Measurements from ENCODE around the gene SHCBP1L. TPM values are rescaled to one million over a fixed set of nuclear protein-coding genes. Genes with fewer than 3 reads are reported as not detected.

SHCBP1L gene
- total and polyA plus RNA-seq, 9 donors = not detected

DNA sequence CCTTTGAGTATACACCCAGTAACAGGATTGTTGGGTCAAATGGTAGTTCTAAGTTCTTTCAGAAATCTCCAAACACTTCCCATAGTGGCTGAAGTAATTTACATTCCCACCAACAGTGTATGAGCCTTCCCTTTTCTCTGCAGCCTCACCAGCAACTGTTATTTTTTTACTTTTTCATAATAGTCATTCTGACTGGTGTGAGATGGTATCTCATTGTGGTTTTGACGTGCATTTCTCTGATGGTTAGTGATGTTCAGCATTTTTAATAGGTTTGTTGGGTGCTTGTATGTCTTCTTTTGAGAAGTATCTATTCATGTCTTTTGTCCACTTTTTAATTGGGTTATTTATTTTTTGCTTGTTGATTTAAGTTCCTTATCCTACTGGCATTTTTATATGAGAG is 43.9 kb upstream of the SHCBP1L start:
- H3K27ac ChIP-seq = no peak overlapping the region
- TF ChIP-seq EP300 (IDR thresholded peaks at IDR 0.05) (no peak), POLR2A (IDR thresholded peaks at IDR 0.05) (no peak)
- TF ChIP-seq, protein P1, sequence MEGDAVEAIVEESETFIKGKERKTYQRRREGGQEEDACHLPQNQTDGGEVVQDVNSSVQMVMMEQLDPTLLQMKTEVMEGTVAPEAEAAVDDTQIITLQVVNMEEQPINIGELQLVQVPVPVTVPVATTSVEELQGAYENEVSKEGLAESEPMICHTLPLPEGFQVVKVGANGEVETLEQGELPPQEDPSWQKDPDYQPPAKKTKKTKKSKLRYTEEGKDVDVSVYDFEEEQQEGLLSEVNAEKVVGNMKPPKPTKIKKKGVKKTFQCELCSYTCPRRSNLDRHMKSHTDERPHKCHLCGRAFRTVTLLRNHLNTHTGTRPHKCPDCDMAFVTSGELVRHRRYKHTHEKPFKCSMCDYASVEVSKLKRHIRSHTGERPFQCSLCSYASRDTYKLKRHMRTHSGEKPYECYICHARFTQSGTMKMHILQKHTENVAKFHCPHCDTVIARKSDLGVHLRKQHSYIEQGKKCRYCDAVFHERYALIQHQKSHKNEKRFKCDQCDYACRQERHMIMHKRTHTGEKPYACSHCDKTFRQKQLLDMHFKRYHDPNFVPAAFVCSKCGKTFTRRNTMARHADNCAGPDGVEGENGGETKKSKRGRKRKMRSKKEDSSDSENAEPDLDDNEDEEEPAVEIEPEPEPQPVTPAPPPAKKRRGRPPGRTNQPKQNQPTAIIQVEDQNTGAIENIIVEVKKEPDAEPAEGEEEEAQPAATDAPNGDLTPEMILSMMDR (IDR thresholded peaks at IDR 0.05) = no peak
- intact Hi-C loops (cut with DNase I) = no loop called here
- no peak overlapping the region for H3K4me3 ChIP-seq
- WGBS, 3 donors = 80 to 85% (median 84%) methylated on average over 1 of the region's 1 CpG
- no peak for DNase-seq
- H3K27me3 ChIP-seq = no peaks in the 10 kb centered on the region
- H3K36me3 ChIP-seq = no peaks in the 10 kb centered on the region
- H3K4me1 ChIP-seq (ENCODE audit: insufficient read depth) = no peaks in the 10 kb centered on the region
- no peaks in the 10 kb centered on the region for H3K9me3 ChIP-seq

DNA sequence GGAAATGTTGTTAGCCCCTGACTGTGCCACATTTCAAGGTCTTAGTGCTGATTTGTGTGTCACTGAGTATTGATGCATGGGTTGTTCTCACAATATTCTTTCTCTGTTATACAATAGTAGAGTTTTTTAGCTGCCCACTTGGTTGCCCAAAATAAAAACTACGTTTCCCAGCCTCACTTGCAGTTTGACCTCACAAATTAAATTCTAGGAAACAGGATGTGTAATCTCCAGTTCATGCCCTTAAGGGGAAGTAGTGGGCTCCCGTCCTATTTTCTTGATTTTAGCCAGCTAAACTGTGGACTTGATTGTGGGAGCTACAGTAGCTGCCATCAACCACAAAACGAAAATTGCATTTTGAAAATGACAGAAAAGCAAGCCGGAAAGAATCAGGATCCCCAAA is 42.9 kb upstream of the SHCBP1L start:
- intact Hi-C loops (cut with DNase I) = no loop called here
- Histone ChIP-seq H3K27me3 (no peaks in the 10 kb centered on the region), H3K9me3 (no peaks in the 10 kb centered on the region), H3K27ac (no peak overlapping the region), H3K4me3 (no peak overlapping the region), H3K36me3 (no peaks in the 10 kb centered on the region), H3K4me1 (ENCODE audit: insufficient read depth) (no peaks in the 10 kb centered on the region)
- TF ChIP-seq EP300 (IDR thresholded peaks at IDR 0.05) = no peak
- no peak for TF ChIP-seq POLR2A (IDR thresholded peaks at IDR 0.05)
- TF ChIP-seq, protein P1 (IDR thresholded peaks at IDR 0.05) = no peak
- no peak for DNase-seq
- WGBS, 3 donors = 52 to 65% (median 58%) methylated on average over 4 of the region's 4 CpGs

DNA sequence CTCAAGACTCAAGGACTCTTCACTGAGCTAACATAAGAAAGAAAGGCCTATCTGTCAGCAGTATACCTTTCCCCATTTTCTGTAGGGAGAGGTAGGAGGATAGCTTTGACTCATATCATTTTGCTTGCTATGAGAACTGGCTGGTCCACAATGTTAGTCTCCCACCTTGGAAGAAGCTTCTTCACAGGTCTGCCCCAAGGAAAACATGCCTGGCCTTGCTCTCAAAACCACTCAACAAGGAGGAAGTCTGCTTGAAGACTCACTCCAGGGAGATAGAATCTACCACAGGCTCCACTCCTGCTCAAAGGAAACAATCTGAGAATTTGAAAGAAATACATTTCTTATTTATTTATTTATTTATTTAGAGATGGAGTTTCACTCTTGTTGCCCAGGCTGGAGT is 40.8 kb upstream of the SHCBP1L start:
- no peak for TF ChIP-seq EP300 (IDR thresholded peaks at IDR 0.05)
- no peak for TF ChIP-seq POLR2A (IDR thresholded peaks at IDR 0.05)
- TF ChIP-seq, protein P1 (IDR thresholded peaks at IDR 0.05) = no peak
- Histone ChIP-seq H3K36me3 (no peaks in the 10 kb centered on the region), H3K4me1 (ENCODE audit: insufficient read depth) (no peaks in the 10 kb centered on the region), H3K9me3 (no peaks in the 10 kb centered on the region), H3K27ac (no peak overlapping the region), H3K27me3 (no peaks in the 10 kb centered on the region), H3K4me3 (no peak overlapping the region)
- intact Hi-C loops (cut with DNase I) = no loop called here
- no peak for DNase-seq

DNA sequence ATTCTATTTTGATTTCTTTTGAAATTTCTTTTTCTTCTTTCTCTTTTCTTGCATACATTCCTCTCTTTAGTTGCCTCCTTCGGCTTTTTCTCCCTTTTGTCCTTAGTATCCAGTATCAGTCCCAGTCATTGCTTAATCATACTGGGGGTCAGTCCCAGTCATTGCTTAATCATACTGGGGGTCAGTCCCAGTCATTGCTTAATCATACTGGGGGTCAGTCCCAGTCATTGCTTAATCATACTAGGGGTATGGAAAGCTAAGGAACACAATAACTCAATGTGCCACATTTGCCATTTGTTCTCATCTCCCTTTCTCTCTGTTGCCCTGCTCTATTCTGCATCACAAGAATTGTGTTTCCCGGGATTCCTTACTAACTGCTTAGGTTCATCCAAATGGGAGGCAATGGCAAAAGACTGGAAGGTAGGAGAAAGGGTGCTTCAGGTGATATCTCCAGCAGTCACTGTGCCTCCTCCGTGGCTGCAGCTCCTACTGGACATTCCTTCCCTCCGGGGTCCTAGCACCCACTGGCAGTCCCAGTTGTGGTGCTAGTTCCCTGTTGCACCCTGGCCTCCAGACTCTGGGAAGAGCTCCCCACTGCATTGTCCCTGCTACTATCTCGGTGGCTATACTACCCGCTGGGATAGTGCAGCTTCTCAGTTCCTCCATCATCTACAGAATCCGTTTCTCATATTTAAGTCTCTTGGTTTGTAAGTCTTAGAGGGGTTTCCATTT is 37.6 kb upstream of the SHCBP1L start:
- 78 to 82% (median 82%) methylated on average over 7 of the region's 7 CpGs for WGBS, 3 donors
- Histone ChIP-seq H3K36me3 (no peaks in the 10 kb centered on the region), H3K27ac (no peak overlapping the region), H3K4me3 (no peak overlapping the region), H3K27me3 (no peaks in the 10 kb centered on the region), H3K4me1 (ENCODE audit: insufficient read depth) (no peaks in the 10 kb centered on the region), H3K9me3 (no peaks in the 10 kb centered on the region)
- DNase-seq = no peak
- no peak for TF ChIP-seq POLR2A (IDR thresholded peaks at IDR 0.05)
- TF ChIP-seq, protein P1 (IDR thresholded peaks at IDR 0.05) = no peak
- TF ChIP-seq EP300 (IDR thresholded peaks at IDR 0.05) = no peak
- intact Hi-C loops (cut with DNase I) = no loop called here

Data from ovary (tissue), 9 donors.